NCI-H187 (cell line): ENCODE results near the gene CEP70.

Experiments used
- DNase-seq, 2 experiments: peaks; one replicate each; lab custom pipeline; 2025; lab: John Stamatoyannopoulos, UW

CEP70 gene

DNA sequence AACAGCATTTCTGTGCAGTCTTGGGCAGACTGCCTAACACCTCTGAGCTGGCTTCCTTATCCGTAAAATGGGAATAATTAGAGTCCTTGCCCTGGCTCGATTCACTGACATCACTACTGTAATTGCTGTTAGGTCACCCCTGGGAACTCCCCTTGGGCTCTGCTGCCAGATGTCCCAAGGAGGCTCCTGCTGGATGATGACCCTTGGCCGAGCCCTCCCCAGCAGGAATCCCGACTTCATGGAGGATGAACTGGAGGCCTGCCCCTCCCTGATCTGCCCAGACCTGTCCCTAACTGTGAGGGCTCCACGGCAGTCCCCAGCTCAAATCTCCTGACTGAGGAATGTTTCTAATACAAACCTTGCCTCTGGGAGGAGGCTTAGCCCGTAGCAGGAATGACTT, 141.6 kb downstream of the CEP70 start:
- no peak for DNase-seq

DNA sequence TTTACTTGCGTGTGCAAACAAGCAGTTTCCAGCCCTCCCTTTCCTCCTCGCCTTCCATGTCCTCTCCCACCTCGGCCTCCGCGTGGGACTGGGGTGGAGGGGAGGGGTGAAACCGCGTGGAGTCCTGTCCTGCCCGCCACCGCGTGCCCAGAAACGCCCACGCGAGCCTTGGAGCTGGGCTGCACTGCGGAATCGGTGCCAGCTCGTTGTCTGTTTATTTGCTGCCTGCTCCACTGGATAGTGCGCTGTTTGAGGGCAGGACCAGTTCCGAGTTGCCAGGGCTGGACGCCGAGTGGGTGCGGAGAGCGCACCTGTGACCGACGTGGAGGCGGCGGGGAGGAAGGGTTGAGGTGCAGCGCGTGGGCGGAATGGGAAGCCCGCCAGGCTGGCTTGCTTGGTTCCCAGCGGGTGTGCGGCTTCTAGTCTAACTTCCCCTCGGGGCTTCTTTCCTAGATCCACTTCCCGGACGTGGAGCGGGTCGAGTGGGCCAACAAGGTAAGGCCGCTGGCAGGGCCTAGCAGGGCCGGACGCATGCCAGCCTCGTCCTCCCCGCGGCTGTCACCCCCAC, 142.4 kb downstream of the CEP70 start:
- DNase-seq, result no peak

DNA sequence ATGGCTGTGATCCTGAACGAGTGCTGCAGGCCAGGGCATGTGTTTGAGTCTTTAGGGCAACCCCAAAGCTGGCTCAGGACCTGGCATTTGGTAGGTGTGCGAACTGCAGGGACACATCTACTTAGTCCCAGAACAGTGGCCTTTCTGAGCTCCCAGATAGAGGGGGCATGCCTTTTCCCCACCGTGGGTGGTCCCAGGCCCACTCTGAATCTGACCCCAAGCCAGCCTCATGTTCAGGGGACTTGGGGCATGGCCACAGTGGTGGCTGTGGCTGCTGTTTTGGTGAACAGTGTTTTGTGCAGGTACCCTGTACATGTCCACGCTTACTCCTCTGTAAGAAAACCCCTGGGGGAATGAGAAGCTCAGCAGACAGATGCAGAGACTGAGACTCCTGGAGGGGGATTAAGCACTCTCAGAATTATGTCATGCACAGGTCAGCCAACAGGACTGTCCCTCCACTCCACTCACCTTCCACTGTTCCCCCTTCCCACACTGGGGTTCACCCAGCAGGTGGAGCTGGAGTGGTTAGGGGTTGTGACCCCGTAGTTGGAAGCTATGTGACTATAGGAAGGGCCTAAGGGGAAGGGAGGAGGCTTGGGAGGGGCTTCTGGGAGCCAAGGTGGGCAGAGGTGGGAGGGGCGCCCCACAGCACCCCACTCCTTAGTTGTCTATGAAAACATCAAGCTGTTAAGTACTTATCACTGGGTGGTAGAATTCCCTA, 143.2 kb downstream of the CEP70 start:
- DNase-seq, result no peak

DNA sequence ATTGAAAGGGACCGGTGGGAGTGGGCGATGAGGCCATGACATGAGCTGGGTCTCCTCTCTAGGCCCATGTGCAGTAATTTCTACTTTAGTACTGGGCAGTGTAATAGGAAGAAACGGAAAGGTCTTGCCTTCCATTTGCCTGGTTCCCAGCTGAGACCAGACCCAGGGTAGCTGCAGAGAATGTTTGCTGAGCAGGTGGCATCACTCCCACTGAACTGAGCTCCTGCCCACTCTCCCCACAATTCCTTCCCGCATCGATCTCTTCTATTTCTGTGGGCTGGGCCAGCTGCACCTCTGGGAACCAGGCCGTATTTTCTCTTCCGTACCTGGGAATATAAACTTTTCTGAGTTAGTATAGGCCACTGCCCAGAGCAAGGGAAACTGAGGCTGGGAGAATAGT, 143.9 kb downstream of the CEP70 start:
- no peak for DNase-seq

DNA sequence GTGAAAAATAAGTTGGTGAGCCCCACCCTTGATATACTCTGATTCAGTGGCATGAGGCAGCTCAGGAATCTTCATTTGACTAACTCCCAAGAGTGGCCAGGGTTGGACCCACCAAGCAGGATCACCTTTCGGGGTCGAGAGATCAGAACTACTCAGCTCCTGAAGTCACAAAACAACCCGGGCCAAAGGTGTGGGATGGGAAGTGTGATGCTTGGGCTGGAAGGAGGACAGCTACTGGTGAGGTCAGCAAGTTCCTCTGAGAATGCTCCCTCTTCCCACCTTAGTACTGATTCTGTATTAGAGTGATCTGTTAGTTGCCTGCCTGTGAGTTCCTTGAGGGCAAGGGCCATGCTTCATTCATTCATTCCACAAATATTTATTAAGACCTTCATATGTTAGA, 144.6 kb downstream of the CEP70 start:
- no peak for DNase-seq

DNA sequence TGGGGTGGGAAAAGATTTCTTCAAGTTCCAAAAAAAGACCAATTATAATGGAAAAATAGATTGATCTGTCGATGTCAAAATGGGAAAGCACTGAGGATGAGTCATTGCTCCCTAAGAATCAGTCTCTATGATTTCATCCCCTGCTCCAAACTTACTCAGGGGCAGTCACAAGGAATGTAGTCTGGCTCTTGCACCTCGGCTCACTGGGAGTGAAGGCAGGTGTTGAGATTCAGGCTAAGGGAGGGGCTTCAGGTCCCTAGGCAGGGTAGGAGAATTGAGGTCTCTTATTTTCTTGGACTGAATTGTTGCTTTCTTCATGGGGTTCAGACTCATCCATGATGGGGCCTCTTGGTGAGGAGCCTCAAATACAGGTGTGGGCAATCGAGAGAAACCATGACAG, 145.4 kb downstream of the CEP70 start:
- no peak for DNase-seq

DNA sequence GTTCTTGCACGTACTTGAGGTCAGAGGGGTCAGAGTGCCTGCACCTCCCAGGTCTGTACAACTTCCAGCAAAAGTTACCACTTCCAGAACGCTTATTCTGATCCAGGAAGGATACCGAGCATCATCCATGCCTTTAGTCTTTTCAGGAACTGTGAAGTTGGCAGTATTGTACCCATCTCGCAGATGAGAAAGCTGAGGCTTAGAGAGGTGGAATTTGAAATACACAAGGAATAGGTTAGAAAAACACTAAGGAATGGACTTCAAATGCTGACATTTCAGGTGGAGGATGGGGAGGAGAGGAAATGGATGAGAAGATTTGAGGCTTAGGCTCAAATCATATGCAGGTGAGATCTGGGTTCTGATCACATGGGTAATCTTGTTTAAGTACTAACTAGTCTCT, 148.4 kb downstream of the CEP70 start:
- no peak for DNase-seq

DNA sequence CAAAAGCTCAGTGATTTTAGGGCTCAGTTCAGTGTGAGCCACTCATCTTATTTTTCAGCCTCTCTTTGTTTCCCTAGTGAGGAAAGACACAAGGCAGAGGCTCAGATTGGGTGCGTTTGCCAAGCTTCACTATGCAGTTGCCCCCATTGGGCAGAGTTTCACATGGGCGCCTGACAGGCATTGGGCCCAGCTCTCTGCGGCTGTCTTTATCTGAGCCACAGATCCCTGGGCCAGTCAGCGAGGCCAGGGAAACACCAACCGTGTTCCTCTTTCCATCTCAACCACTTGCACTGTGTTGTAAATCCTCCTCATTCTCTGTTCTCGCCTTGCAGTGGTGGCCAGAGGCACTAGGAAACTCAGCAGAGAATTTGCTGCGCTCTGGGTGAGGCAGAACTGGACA, 148.8 kb downstream of the CEP70 start:
- no peak for DNase-seq
